ENCODE data around the gene RASSF1.

RASSF1 gene

DNA sequence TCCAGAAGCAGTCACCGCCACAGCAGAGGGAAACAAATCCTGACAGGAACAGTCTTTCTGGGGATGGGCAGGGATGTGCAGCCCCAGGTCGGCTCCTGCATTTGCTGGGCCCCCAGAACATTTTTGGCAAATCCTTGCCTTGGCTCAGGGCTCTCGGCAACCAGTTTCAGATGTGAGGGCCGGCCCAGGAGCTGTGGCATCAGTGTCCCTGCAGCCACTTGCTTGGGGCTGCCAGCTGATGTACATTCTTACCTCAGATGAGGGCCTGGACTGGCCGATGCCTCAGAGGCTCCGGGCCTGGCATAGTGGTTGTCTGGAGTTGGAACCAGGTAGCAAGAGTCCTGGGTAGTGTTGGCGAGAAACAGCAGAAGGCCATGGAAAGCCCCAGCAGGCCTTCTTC, 14.2 kb upstream of the RASSF1 start:
- H3K4me3 ChIP-seq (ENCODE audit: low read depth, low read length): no peak overlapping the region
- ChIA-PET CTCF (interaction anchor here (2.6 to 16.7 kb wide), 3 partner anchors 11 to 261 kb away, joined by 12 to 473 read pairs (median 16); partner anchors contain the start of gene ZMYND10), POLR2A (no interaction called here)
- TF ChIP-seq, protein P1, sequence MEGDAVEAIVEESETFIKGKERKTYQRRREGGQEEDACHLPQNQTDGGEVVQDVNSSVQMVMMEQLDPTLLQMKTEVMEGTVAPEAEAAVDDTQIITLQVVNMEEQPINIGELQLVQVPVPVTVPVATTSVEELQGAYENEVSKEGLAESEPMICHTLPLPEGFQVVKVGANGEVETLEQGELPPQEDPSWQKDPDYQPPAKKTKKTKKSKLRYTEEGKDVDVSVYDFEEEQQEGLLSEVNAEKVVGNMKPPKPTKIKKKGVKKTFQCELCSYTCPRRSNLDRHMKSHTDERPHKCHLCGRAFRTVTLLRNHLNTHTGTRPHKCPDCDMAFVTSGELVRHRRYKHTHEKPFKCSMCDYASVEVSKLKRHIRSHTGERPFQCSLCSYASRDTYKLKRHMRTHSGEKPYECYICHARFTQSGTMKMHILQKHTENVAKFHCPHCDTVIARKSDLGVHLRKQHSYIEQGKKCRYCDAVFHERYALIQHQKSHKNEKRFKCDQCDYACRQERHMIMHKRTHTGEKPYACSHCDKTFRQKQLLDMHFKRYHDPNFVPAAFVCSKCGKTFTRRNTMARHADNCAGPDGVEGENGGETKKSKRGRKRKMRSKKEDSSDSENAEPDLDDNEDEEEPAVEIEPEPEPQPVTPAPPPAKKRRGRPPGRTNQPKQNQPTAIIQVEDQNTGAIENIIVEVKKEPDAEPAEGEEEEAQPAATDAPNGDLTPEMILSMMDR (IDR thresholded peaks at IDR 0.05; ENCODE audit: insufficient read depth, low read length, missing control alignments): no peak
- DNase-seq (ENCODE audit: low read depth, low spot score): no peak

DNA sequence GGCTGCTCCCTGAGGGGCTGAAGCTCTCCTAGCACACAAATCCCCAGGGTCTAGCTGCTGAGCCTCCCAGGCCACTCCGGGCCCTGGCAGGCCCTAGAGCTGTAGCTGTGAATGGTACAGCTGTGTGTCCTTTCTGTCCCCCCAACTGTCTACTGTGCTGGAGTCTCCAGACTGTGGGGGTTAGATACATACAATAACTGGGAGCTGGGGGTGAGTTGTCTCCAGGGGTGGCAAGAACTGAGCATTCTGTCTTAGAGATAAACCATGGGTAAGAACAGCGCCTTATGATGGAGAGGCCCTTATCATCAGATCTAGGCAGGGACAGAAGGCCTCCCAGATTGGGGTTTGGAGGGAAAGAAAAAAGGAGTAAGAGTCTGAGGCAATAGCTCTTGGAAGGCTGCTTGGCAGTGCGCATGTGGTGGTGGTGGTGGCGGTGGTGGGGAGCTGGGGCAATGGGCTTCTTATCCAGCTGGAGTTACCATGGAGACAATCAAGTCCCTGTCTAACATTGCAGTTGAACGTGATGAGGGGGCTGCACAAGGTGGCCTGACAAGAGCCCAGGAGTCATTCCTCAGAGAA, 13.6 kb upstream of the RASSF1 start:
- POLR2A ChIA-PET: interaction anchor here (0.6 to 1.0 kb wide), 4 partner anchors 9 to 1922 kb away, joined by 3 to 4 read pairs (median 4); partner anchors contain the start of gene ZMYND10
- CTCF ChIA-PET: interaction anchor here (1.3 to 16.7 kb wide), 3 partner anchors 10 to 191 kb away, joined by 4 to 473 read pairs (median 16); partner anchors contain the start of gene ZMYND10

DNA sequence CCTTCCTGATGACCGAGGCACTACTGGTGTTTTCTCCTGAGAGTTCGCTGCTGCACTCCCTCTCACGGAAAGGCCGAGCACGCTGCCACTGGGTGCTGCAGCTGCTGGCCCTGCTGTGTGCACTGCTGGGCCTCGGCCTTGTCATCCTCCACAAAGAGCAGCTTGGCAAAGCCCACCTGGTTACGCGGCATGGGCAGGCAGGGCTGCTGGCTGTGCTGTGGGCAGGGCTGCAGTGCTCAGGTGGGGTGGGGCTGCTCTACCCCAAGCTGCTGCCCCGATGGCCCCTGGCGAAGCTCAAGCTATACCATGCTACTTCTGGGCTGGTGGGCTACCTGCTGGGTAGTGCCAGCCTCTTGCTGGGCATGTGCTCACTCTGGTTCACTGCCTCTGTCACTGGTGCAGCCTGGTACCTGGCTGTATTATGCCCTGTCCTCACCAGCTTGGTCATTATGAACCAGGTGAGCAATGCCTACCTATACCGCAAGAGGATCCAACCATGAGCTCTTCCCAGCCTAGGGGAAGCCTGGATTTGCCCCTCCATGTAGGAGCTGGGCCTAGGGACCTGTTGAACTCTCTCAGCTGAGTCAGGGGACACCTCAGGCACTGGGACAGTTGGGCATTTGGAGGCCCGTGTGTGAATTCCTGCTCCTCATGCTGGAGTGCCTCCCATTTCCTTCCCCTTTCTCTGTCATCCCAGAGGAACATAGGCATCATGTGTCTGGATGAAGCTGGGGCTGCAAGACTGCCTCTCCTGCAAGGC, 12.8 kb upstream of the RASSF1 start:
- ChIA-PET CTCF (interaction anchor here (0.7 to 16.7 kb wide), 7 partner anchors 10 to 258 kb away, joined by 3 to 473 read pairs (median 4); partner anchors contain the start of genes CISH, RASSF1 and ZMYND10), POLR2A (interaction anchor here (0.6 to 1.0 kb wide), 3 partner anchors 8 to 218 kb away, joined by 3 to 4 read pairs (median 3); partner anchors contain the start of gene ZMYND10)
- TF ChIP-seq, protein P1 (IDR thresholded peaks at IDR 0.05; ENCODE audit: insufficient read depth, low read length, missing control alignments): no peak
- H3K4me3 ChIP-seq (ENCODE audit: low read depth, low read length): no peak overlapping the region
- DNase-seq (ENCODE audit: low read depth, low spot score): no peak

More for the DNA sequence above, 13.6 kb upstream of the RASSF1 start:
- no peak overlapping the region for H3K4me3 ChIP-seq (ENCODE audit: low read depth, low read length)
- TF ChIP-seq, protein P1 (IDR thresholded peaks at IDR 0.05; ENCODE audit: insufficient read depth, low read length, missing control alignments): no peak
- DNase-seq (ENCODE audit: low read depth, low spot score): no peak

DNA sequence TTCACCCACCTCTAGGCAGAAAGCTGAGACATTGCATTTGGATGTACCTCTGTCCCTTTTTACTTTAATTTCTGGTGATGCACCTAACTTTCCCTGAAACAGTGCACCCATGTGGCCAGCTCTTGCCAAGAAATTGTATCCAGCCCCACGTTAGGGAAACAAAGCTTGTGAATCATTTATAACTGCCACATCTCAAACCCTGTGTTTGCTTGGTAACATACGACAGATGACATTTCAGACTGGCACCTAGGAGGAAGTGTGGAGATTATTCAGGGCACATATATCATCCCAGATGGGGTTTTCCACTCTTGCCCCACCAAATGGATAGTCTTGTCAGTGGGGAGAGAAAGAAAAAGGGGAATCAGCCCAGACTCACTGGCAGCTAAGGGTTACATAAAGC, 12.1 kb upstream of the RASSF1 start:
- no peak for DNase-seq (ENCODE audit: low read depth, low spot score)
- CTCF ChIA-PET: interaction anchor here (0.7 to 16.7 kb wide), 6 partner anchors 9 to 259 kb away, joined by 3 to 473 read pairs (median 4); partner anchors contain the start of genes CISH, RASSF1 and ZMYND10
- POLR2A ChIA-PET: interaction anchor here (0.6 kb wide), 1 partner anchor 10 kb away, joined by 3 read pairs; no protein-coding TSS in a partner anchor

DNA sequence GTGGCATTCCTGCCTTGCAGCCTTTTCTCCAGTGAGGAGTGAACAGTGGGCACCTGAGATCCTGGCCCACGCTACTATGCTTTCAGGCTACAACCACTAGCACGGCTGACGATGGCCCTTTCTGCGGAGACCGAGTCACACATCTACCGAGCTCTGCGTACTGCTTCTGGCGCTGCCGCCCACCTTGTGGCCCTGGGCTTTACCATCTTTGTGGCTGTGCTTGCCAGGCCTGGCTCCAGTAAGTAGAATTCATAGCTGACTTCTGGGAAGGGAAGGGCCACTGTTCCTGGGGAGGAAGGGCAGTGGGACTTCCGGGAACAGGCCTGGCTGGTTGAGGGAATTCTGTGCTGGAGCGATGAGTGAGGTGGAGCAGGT, 10.7 kb upstream of the RASSF1 start:
- DNase-seq (ENCODE audit: low read depth, low spot score): no peak
- CTCF ChIA-PET: interaction anchor here (1.4 to 16.7 kb wide), 4 partner anchors 9 to 264 kb away, joined by 3 to 473 read pairs (median 28); partner anchors contain the start of gene MAPKAPK3
- TF ChIP-seq, protein P1 (IDR thresholded peaks at IDR 0.05; ENCODE audit: insufficient read depth, low read length, missing control alignments): no peak
- peak overlapping the region; percentile 99 for H3K4me3 ChIP-seq (ENCODE audit: low read depth, low read length)
- POLR2A ChIA-PET: interaction anchor here (1.2 to 1.8 kb wide), 2 partner anchors 13 to 264 kb away, joined by 3 to 10 read pairs; no protein-coding TSS in a partner anchor

More for the DNA sequence above, 12.1 kb upstream of the RASSF1 start:
- no peak overlapping the region for H3K4me3 ChIP-seq (ENCODE audit: low read depth, low read length)
- TF ChIP-seq, protein P1 (IDR thresholded peaks at IDR 0.05; ENCODE audit: insufficient read depth, low read length, missing control alignments): peak; percentile 16

Measured in AG04449 (cell line).